ENCODE results near the gene VPS13D. TPM values are rescaled to one million over a fixed set of nuclear protein-coding genes. Genes with fewer than 3 reads are reported as not detected.
"Not testable (repeated sequence)": the region's sequence is repeated elsewhere in the genome, so short reads cannot be mapped to it uniquely, and the experiment has no call there.

VPS13D gene
- total and polyA plus RNA-seq, 5 experiments from 2014 or later: 5.3 to 64.9 (median 7.5) TPM

GRCh38 chr1:12514590-12514989, 284.8 kb downstream of the VPS13D start:
- POLR2A ChIA-PET: no interaction called here
- no peak overlapping the region for H3K4me3 Mint-ChIP-seq

GRCh38 chr1:12515234-12515633, 285.4 kb downstream of the VPS13D start:
- Mint-ChIP-seq H3K27me3 (no peaks in the 10 kb centered on the region), H3K27ac (peak overlapping the region in 2 of 10 donors; percentile 16 to 78), H3K9me3 (peaks cover 0 to 10% (median 2%) of the 10 kb centered on the region in 9 donors), H3K36me3 (peaks cover 5 to 19% (median 6%) of the 10 kb centered on the region in 3 donors), H3K4me3 (no peak overlapping the region), H3K4me1 (peaks cover 26 to 57% (median 40%) of the 10 kb centered on the region in 4 donors)
- POLR2A ChIA-PET: interaction anchor here (0.8 kb wide), 1 partner anchor 171 kb away, joined by 8 read pairs; no protein-coding TSS in a partner anchor
- DNase-seq (no peak), ATAC-seq (no peak)

More at GRCh38 chr1:12514590-12514989, 284.8 kb downstream of the VPS13D start:
- Mint-ChIP-seq H3K27me3 (no peaks in the 10 kb centered on the region), H3K4me1 (peaks cover 26 to 62% (median 44%) of the 10 kb centered on the region in 4 donors), H3K27ac (peak overlapping the region in 8 of 10 donors; percentile 0 to 78 (median 50)), H3K36me3 (peaks cover 5 to 19% (median 6%) of the 10 kb centered on the region in 3 donors), H3K9me3 (peaks cover 0 to 10% (median 2%) of the 10 kb centered on the region in 9 donors)
- no peak for DNase-seq
- no peak for ATAC-seq

GRCh38 chr1:12516741-12517140, 286.9 kb downstream of the VPS13D start:
- POLR2A ChIA-PET: interaction anchor here (0.7 to 1.4 kb wide), 2 partner anchors 99 to 103 kb away, joined by 3 to 4 read pairs; no protein-coding TSS in a partner anchor
- Mint-ChIP-seq H3K4me1 (peaks cover 13 to 43% (median 29%) of the 10 kb centered on the region in 4 donors), H3K27me3 (no peaks in the 10 kb centered on the region), H3K9me3 (peaks cover 0 to 10% (median 0%) of the 10 kb centered on the region in 9 donors), H3K36me3 (peaks cover 5 to 14% (median 6%) of the 10 kb centered on the region in 3 donors), H3K27ac (peak overlapping the region in 1 of 10 donors; percentile 51), H3K4me3 (no peak overlapping the region)
- no peak for DNase-seq
- no peak for ATAC-seq

- H3K4me1 Mint-ChIP-seq: peaks cover 4 to 23% (median 16%) of the 10 kb centered on the region in 4 donors
- H3K9me3 Mint-ChIP-seq: peaks cover 0 to under 1% (median 0%) of the 10 kb centered on the region in 9 donors
- POLR2A ChIA-PET: interaction anchor here (0.8 to 3.0 kb wide), 2 partner anchors 8 to 73 kb away, joined by 3 to 14 read pairs; no protein-coding TSS in a partner anchor
- peak overlapping the region in 8 of 10 donors; percentile 33 to 77 (median 54) for H3K27ac Mint-ChIP-seq
- peaks cover 0 to 2% (median 0%) of the 10 kb centered on the region in 3 donors for H3K36me3 Mint-ChIP-seq
- ATAC-seq (no peak), DNase-seq (no peak)
- H3K4me3 Mint-ChIP-seq: peak overlapping the region in 1 of 10 donors; percentile 10
- no peaks in the 10 kb centered on the region for H3K27me3 Mint-ChIP-seq
Measured at GRCh38 chr1:12518931-12519692, 289.3 kb downstream of the VPS13D start.

- POLR2A ChIA-PET: interaction anchor here (0.6 to 3.0 kb wide), 3 partner anchors 9 to 73 kb away, joined by 3 to 14 read pairs (median 3); no protein-coding TSS in a partner anchor
- peaks cover 0 to 3% (median 0%) of the 10 kb centered on the region in 9 donors for H3K9me3 Mint-ChIP-seq
- H3K27ac Mint-ChIP-seq: peak overlapping the region in 5 of 10 donors; percentile 33 to 78 (median 57)
- H3K4me1 Mint-ChIP-seq: peaks cover 4 to 21% (median 13%) of the 10 kb centered on the region in 4 donors
- DNase-seq (no peak), ATAC-seq (no peak)
- H3K4me3 Mint-ChIP-seq: no peak overlapping the region
- no peaks in the 10 kb centered on the region for H3K27me3 Mint-ChIP-seq
- peaks cover 0 to 2% (median 0%) of the 10 kb centered on the region in 3 donors for H3K36me3 Mint-ChIP-seq
Measured at GRCh38 chr1:12519693-12520364, 290.0 kb downstream of the VPS13D start.

- DNase-seq (no peak), ATAC-seq (no peak)
- peak overlapping the region in 2 of 10 donors; percentile 13 to 30 for H3K27ac Mint-ChIP-seq
- H3K36me3 Mint-ChIP-seq: peaks cover 0 to 2% (median 0%) of the 10 kb centered on the region in 3 donors
- POLR2A ChIA-PET: interaction anchor here (0.8 to 3.0 kb wide), 2 partner anchors 10 to 130 kb away, joined by 3 to 14 read pairs; no protein-coding TSS in a partner anchor
- H3K4me3 Mint-ChIP-seq: no peak overlapping the region
- peaks cover 4 to 31% (median 14%) of the 10 kb centered on the region in 4 donors for H3K4me1 Mint-ChIP-seq
- peaks cover 0 to 3% (median 0%) of the 10 kb centered on the region in 9 donors for H3K9me3 Mint-ChIP-seq
- H3K27me3 Mint-ChIP-seq: no peaks in the 10 kb centered on the region
Measured at GRCh38 chr1:12521096-12521495, 291.3 kb downstream of the VPS13D start.

DNA sequence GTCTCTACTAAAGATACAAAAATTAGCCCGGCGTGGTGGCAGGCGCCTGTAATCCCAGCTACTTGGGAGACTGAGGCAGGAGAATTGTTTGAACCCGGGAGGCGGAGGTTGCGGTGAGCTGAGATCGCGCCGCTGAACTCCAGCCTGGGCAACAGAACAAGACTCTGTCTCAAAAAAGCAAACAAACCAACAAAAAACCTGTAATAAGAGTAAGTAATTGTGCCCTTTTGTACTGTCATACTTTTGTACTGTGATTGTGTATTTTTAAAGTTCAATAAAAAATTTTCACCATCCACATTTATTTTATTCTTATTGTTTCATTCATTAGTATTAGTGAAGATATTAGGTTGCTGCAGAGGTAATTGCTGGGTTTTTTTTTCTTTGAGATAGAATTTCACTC, 292.9 kb downstream of the VPS13D start:
- DNase-seq: not testable (repeated sequence)

GRCh38 chr1:12524266-12524665, 294.4 kb downstream of the VPS13D start:
- peaks cover 0 to 3% (median 0%) of the 10 kb centered on the region in 9 donors for H3K9me3 Mint-ChIP-seq
- POLR2A ChIA-PET: interaction anchor here (0.7 kb wide), 1 partner anchor 34 kb away, joined by 3 read pairs; no protein-coding TSS in a partner anchor
- H3K4me3 Mint-ChIP-seq: no peak overlapping the region
- H3K36me3 Mint-ChIP-seq: no peaks in the 10 kb centered on the region
- ATAC-seq (no peak), DNase-seq (no peak)
- H3K27me3 Mint-ChIP-seq: no peaks in the 10 kb centered on the region
- H3K27ac Mint-ChIP-seq: peak overlapping the region in 2 of 10 donors; percentile 9 to 74
- H3K4me1 Mint-ChIP-seq: peaks cover 0 to 23% (median 7%) of the 10 kb centered on the region in 4 donors

More for the DNA sequence above, 292.9 kb downstream of the VPS13D start:
- H3K27ac Mint-ChIP-seq, H3K4me3 Mint-ChIP-seq, H3K36me3 Mint-ChIP-seq, H3K9me3 Mint-ChIP-seq, ATAC-seq, POLR2A ChIA-PET, H3K27me3 Mint-ChIP-seq: not testable (repeated sequence)
- peaks cover 4 to 31% (median 10%) of the 10 kb centered on the region in 4 donors for H3K4me1 Mint-ChIP-seq

DNA sequence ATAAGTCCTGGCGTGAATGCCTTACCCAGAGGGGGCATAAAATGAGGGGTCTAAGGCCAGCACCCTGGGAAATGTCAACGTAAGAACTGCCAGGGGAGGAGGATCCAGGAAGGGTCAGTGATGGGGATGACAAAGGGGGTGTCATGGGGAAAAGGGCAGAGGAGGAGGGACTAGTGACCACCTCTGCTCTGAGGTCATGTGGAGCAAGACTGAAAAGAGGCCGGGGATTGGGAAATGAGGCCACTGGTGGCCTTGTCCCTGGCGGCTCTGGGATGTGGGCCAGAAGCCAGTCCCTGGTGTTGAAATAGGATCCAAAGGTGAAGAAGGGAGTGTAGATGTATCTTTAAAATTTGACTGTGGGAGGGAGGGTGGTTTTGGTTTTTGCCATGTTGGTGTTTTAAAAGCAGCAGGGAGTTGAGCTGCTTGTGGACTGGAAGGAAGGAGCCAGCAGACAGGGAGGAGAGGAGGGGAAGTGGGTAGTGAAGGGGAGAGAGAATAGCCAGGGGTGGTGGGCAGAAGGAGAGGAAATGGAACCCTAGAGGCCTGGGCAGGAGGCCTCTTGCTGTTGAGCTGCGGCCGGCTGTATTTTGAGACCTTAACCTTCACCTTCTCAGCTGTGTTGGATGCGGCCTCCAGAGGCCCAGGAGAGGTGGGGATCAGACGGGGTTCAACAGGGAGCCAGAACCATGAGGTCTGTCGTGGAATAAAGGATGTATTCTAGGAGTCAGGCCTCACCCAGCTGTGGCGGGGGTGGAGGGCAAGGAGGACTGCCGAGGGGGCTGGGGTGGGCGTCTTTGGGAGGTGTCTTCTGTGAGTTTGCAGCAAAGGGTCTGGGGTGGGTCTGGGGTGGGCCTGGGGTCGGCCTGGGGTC, 295.7 kb downstream of the VPS13D start:
- Mint-ChIP-seq H3K9me3 (peaks cover 0 to 3% (median 0%) of the 10 kb centered on the region in 9 donors), H3K4me1 (peaks cover 4 to 17% (median 7%) of the 10 kb centered on the region in 4 donors), H3K27ac (peak overlapping the region in 6 of 10 donors; percentile 25 to 89 (median 74)), H3K36me3 (no peaks in the 10 kb centered on the region), H3K27me3 (no peaks in the 10 kb centered on the region), H3K4me3 (no peak overlapping the region)
- DNase-seq (no peak), ATAC-seq (no peak)
- POLR2A ChIA-PET: interaction anchor here (0.7 kb wide), 1 partner anchor 14 kb away, joined by 3 read pairs; no protein-coding TSS in a partner anchor

DNA sequence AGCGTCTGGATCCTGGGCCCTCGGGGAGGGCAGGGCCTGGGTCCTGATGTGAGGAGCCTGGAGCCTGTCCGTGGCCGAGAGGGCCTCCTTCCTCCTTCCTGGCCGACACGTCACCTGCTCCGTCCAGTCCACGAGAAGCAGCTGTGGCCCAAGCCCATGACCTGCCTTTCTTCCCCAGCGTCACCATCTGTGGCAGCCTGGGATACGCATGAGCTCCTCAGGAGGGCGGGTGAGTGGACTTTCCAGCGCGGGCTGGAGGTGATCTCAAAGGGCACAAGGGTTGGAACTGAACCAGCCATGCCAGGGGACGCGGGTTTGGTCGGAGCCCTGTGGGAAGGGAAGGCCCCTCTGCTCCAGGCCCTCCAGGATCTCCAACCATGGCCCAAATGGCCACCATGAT, 297.7 kb downstream of the VPS13D start:
- Mint-ChIP-seq H3K9me3 (peaks cover 0 to 3% (median 0%) of the 10 kb centered on the region in 9 donors), H3K4me1 (peaks cover 5 to 17% (median 8%) of the 10 kb centered on the region in 4 donors), H3K27ac (peak overlapping the region in 1 of 10 donors; percentile 52), H3K36me3 (no peaks in the 10 kb centered on the region), H3K27me3 (no peaks in the 10 kb centered on the region), H3K4me3 (no peak overlapping the region)
- no peak for ATAC-seq
- no peak for DNase-seq
- POLR2A ChIA-PET: interaction anchor here (0.7 to 1.6 kb wide), 2 partner anchors 17 to 55 kb away, joined by 3 to 4 read pairs; no protein-coding TSS in a partner anchor

- no peak overlapping the region for H3K4me3 Mint-ChIP-seq
- DNase-seq (no peak), ATAC-seq (no peak)
- no peaks in the 10 kb centered on the region for H3K27me3 Mint-ChIP-seq
- POLR2A ChIA-PET: interaction anchor here (0.7 to 1.6 kb wide), 2 partner anchors 18 to 55 kb away, joined by 3 to 4 read pairs; no protein-coding TSS in a partner anchor
- peaks cover 0 to 3% (median 0%) of the 10 kb centered on the region in 9 donors for H3K9me3 Mint-ChIP-seq
- H3K4me1 Mint-ChIP-seq: peaks cover 5 to 17% (median 8%) of the 10 kb centered on the region in 4 donors
- no peaks in the 10 kb centered on the region for H3K36me3 Mint-ChIP-seq
- H3K27ac Mint-ChIP-seq: peak overlapping the region in 1 of 10 donors; percentile 52
Measured at GRCh38 chr1:12528021-12528852, 298.4 kb downstream of the VPS13D start.
